Measurements from ENCODE around the gene NT5DC3.

NT5DC3 gene

DNA sequence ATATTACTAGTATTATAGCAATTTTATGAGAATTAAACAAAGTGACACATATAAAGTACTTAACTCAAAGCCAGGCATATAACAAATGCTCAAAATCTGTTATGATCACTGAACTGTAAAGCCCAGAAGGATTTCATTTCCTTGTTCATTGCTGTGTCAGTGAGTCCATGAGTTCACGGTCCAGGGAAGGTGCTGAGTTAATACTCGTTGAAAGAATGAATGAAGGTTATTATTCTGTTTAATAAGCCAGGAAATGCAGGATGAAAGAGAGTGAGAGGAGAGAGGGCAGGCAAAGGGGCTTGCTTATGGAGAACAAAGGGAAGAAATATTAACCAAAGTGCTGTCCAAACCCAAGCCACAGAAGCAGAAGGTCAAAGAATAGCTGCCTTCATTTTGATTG is 40.2 kb upstream of the NT5DC3 start:
- H3K4me3 ChIP-seq (ENCODE audit: low read length), result no peak overlapping the region
- H3K9me3 ChIP-seq (replicated peaks; ENCODE audit: insufficient read depth, low read length), result no peaks in the 10 kb centered on the region
- no peaks in the 10 kb centered on the region for H3K27me3 ChIP-seq (replicated peaks; ENCODE audit: insufficient read depth, low read length)
- peaks cover 49% of the 10 kb centered on the region for H3K4me1 ChIP-seq (ENCODE audit: low read length)
- H3K27ac ChIP-seq (ENCODE audit: low read length), result peak overlapping the region; percentile 73; the same call in 1 of the 2 replicates
- H3K79me2 ChIP-seq (ENCODE audit: low read length), result no peaks in the 10 kb centered on the region
- no peaks in the 10 kb centered on the region for H4K20me1 ChIP-seq (ENCODE audit: insufficient read depth, low read length)
- H3K9ac ChIP-seq (ENCODE audit: low read length), result peak overlapping the region; percentile 26; the same call in 1 of the 2 replicates
- no peak for DNase-seq
- peaks cover 8% of the 10 kb centered on the region; the same call in 1 of the 2 replicates for H3F3A ChIP-seq (ENCODE audit: insufficient read depth, low read length)
- peak overlapping the region; percentile 72 for H3K4me2 ChIP-seq (ENCODE audit: low read depth, low read length)
- no peaks in the 10 kb centered on the region for H3K9me2 ChIP-seq (replicated peaks; ENCODE audit: insufficient read depth, low read length)
- peak overlapping the region; percentile 70 for H2AFZ ChIP-seq (ENCODE audit: low read length)
- no peak for TF ChIP-seq CTCF (IDR thresholded peaks at IDR 0.05; ENCODE audit: low read length)
- no peak for TF ChIP-seq EZH2 (optimal IDR thresholded peaks at IDR 0.05; ENCODE audit: low read depth, low read length)
- no peak for TF ChIP-seq EZH2phosphoT487 (IDR thresholded peaks at IDR 0.05; ENCODE audit: low read length)
- H3K36me3 ChIP-seq (replicated peaks; ENCODE audit: insufficient read depth, low read length), result no peaks in the 10 kb centered on the region

- TF ChIP-seq EZH2phosphoT487 (IDR thresholded peaks at IDR 0.05; ENCODE audit: low read length) (no peak), CTCF (IDR thresholded peaks at IDR 0.05; ENCODE audit: low read length) (no peak), EZH2 (optimal IDR thresholded peaks at IDR 0.05; ENCODE audit: low read depth, low read length) (no peak)
- no peaks in the 10 kb centered on the region for H3K27me3 ChIP-seq (replicated peaks; ENCODE audit: insufficient read depth, low read length)
- H3K9me3 ChIP-seq (replicated peaks; ENCODE audit: insufficient read depth, low read length), result no peaks in the 10 kb centered on the region
- DNase-seq, result peak; percentile 81
- peak overlapping the region; percentile 70 for H2AFZ ChIP-seq (ENCODE audit: low read length)
- no peaks in the 10 kb centered on the region for H3K9me2 ChIP-seq (replicated peaks; ENCODE audit: insufficient read depth, low read length)
- H3K4me1 ChIP-seq (ENCODE audit: low read length), result peaks cover 48% of the 10 kb centered on the region
- 0 out of 2 replicates have a peak overlapping the region, but pooled peaks have one; percentile 23 for H3K4me3 ChIP-seq (ENCODE audit: low read length)
- peak overlapping the region; percentile 26; the same call in 1 of the 2 replicates for H3K9ac ChIP-seq (ENCODE audit: low read length)
- peak overlapping the region; percentile 72 for H3K4me2 ChIP-seq (ENCODE audit: low read depth, low read length)
- H3K79me2 ChIP-seq (ENCODE audit: low read length), result no peaks in the 10 kb centered on the region
- no peaks in the 10 kb centered on the region for H3K36me3 ChIP-seq (replicated peaks; ENCODE audit: insufficient read depth, low read length)
- H3K27ac ChIP-seq (ENCODE audit: low read length), result peak overlapping the region; percentile 73
- no peaks in the 10 kb centered on the region for H4K20me1 ChIP-seq (ENCODE audit: insufficient read depth, low read length)
- peaks cover 8% of the 10 kb centered on the region; the same call in 1 of the 2 replicates for H3F3A ChIP-seq (ENCODE audit: insufficient read depth, low read length)
These were observed 39.5 kb upstream of the NT5DC3 start for GRCh38 chr12:103880299-103881142.

- H3K27ac ChIP-seq (ENCODE audit: low read length), result peak overlapping the region; percentile 73
- peak overlapping the region; percentile 72; the same call in 1 of the 2 replicates for H3K4me2 ChIP-seq (ENCODE audit: low read depth, low read length)
- TF ChIP-seq CTCF (IDR thresholded peaks at IDR 0.05; ENCODE audit: low read length) (no peak), EZH2phosphoT487 (IDR thresholded peaks at IDR 0.05; ENCODE audit: low read length) (no peak), EZH2 (optimal IDR thresholded peaks at IDR 0.05; ENCODE audit: low read depth, low read length) (no peak)
- peaks cover 48% of the 10 kb centered on the region for H3K4me1 ChIP-seq (ENCODE audit: low read length)
- H3K27me3 ChIP-seq (replicated peaks; ENCODE audit: insufficient read depth, low read length), result no peaks in the 10 kb centered on the region
- H3K9ac ChIP-seq (ENCODE audit: low read length), result peak overlapping the region; percentile 26; the same call in 1 of the 2 replicates
- no peaks in the 10 kb centered on the region for H3K9me2 ChIP-seq (replicated peaks; ENCODE audit: insufficient read depth, low read length)
- H3F3A ChIP-seq (ENCODE audit: insufficient read depth, low read length), result peaks cover 8% of the 10 kb centered on the region; the same call in 1 of the 2 replicates
- H3K79me2 ChIP-seq (ENCODE audit: low read length), result no peaks in the 10 kb centered on the region
- no peaks in the 10 kb centered on the region for H3K36me3 ChIP-seq (replicated peaks; ENCODE audit: insufficient read depth, low read length)
- H3K4me3 ChIP-seq (ENCODE audit: low read length), result no peak overlapping the region
- H3K9me3 ChIP-seq (replicated peaks; ENCODE audit: insufficient read depth, low read length), result no peaks in the 10 kb centered on the region
- no peaks in the 10 kb centered on the region for H4K20me1 ChIP-seq (ENCODE audit: insufficient read depth, low read length)
- no peak for DNase-seq
- H2AFZ ChIP-seq (ENCODE audit: low read length), result peak overlapping the region; percentile 70; the same call in 1 of the 2 replicates
These were observed 38.8 kb upstream of the NT5DC3 start for GRCh38 chr12:103879878-103880277.

All from MM.1S (cell line).